ENCODE data around the gene PDS5B. TPM values are rescaled to one million over a fixed set of nuclear protein-coding genes. Genes with fewer than 3 reads are reported as not detected.
A peak's percentile ranks its signal among the peaks of the same experiment; 100 is the strongest.

Gene PDS5B
- total and polyA plus RNA-seq, 8 donors = 32.5 to 75.8 (median 69.5) TPM

DNA sequence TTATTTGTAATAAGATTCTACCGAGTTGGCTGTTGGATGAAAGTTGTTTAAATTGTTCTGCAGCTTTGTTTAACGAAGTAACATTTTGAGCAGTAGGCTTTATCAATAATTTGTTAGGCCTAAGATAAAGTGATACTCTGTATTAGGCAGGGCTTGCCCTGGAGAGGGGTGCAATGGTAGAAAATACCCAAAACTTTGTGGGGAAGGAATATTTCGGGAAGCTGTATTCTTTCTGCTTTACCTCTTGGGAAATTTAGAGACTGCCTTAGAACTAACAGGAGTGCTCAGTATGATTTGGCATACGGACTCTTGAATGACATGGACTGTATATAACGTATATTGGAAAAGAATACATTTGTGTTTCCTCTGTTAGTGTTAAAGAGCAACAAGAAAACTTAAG, 2.5 kb downstream of the PDS5B start:
- intact Hi-C loops (cut with DNase I) = loop anchor here in 1 of 2 donors (5.0 kb wide), 1 partner anchor 49 kb away; no protein-coding TSS in a partner anchor
- Histone ChIP-seq H3K4me3 (peak overlapping the region; percentile 1 to 70), H3K9me3 (no peaks in the 10 kb centered on the region), H3K36me3 (no peaks in the 10 kb centered on the region), H3K27ac (peak overlapping the region; percentile 91 to 98), H3K27me3 (no peaks in the 10 kb centered on the region), H3K4me1 (peaks cover 10 to 55% of the 10 kb centered on the region in 2 donors)
- TF ChIP-seq CTCF (IDR thresholded peaks at IDR 0.05) = no peak
- ATAC-seq (no peak), DNase-seq (peak in 1 of 4 donors; percentile 17)

DNA sequence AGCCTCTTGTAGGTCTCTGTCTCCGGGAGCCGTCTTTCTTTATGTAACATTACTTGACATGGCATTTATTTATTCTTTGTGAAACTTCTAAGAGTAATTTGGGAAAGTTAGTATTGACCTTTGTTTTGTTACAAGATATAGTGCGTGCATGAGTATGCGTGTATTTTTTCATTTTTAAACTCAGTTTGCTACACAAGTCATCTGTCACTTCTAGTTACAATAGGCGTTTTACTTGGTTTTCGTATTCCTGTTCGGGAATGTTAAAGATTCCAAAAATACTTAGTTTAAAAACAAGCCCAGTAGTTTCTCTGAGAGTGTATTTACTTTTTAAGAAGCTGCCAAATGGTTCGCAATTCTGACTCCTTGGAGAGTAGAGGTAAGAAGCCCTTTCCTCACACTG, 3.2 kb downstream of the PDS5B start:
- intact Hi-C loops (cut with DNase I) = loop anchor here in 1 of 2 donors (5.0 kb wide), 1 partner anchor 48 kb away; no protein-coding TSS in a partner anchor
- H3K4me3 ChIP-seq = peak overlapping the region in 1 of 2 donors; percentile 1
- no peak for TF ChIP-seq CTCF (IDR thresholded peaks at IDR 0.05)
- H3K9me3 ChIP-seq = no peaks in the 10 kb centered on the region
- H3K36me3 ChIP-seq = no peaks in the 10 kb centered on the region
- no peak overlapping the region for H3K27ac ChIP-seq
- peak in 1 of 4 donors; percentile 21 for DNase-seq
- no peak for ATAC-seq
- peaks cover 10 to 62% of the 10 kb centered on the region in 2 donors for H3K4me1 ChIP-seq
- no peaks in the 10 kb centered on the region for H3K27me3 ChIP-seq

DNA sequence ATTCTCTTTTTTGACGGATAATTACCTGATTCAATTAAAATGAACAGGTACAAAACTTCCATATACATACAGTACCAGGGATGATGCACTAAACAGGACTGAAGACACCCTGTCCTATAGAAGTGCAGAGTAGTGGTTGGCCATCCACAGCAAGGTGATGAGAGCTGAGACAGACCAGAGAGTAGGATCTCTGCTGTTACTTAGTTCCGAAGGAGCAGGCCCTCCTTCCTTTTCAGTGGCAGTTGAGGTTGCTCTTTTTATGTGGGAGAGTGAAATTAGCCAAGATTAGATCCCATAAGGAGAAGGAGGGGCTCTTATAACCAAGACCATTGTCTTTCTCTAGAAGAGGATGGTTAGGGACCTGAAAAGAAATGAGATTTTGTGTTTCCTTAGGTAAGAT, 4.0 kb downstream of the PDS5B start:
- Histone ChIP-seq H3K4me3 (no peak overlapping the region), H3K27ac (no peak overlapping the region), H3K36me3 (no peaks in the 10 kb centered on the region), H3K9me3 (no peaks in the 10 kb centered on the region), H3K27me3 (no peaks in the 10 kb centered on the region), H3K4me1 (peaks cover 10 to 66% of the 10 kb centered on the region in 2 donors)
- ATAC-seq = no peak
- TF ChIP-seq CTCF (IDR thresholded peaks at IDR 0.05) = no peak
- intact Hi-C loops (cut with DNase I) = no loop called here
- DNase-seq = no peak

- no peaks in the 10 kb centered on the region for H3K27me3 ChIP-seq
- intact Hi-C loops (cut with DNase I) = no loop called here
- no peaks in the 10 kb centered on the region for H3K36me3 ChIP-seq
- TF ChIP-seq CTCF (IDR thresholded peaks at IDR 0.05) = no peak
- H3K4me3 ChIP-seq = no peak overlapping the region
- no peaks in the 10 kb centered on the region for H3K9me3 ChIP-seq
- ATAC-seq = no peak
- peaks cover 10 to 61% of the 10 kb centered on the region in 2 donors for H3K4me1 ChIP-seq
- H3K27ac ChIP-seq = no peak overlapping the region
- DNase-seq = no peak
These were observed 5.8 kb downstream of the PDS5B start for GRCh38 chr13:32592082-32592481.

DNA sequence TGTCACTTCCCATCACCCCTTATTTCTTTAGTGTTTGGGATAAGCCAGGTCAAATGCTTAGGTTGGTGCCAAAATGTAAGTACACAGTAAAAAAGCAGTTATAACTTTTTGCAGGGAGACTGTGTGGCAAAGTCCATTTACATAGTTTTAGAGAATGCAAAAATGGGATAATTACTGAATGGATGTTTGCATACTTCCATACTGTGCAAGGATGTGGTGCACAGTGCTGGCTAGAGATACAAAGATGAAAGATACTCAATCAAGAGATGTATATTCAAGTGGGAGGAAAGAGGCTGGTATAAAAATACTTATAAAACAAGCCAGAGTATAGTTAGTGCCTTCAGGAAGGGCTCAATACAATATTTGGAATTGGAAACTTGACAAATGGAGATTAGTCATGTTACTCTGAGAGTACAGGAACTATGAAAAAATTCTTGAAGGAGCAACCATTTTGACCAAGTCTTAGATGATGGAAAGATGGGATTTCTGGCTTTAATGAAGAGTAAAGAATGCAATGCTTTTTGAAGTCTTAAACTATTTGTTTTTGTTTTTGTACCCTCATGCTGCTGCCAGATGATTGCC, 8.0 kb downstream of the PDS5B start:
- Histone ChIP-seq H3K27ac (no peak overlapping the region), H3K36me3 (no peaks in the 10 kb centered on the region), H3K9me3 (peaks cover 0 to 6% of the 10 kb centered on the region in 2 donors), H3K4me1 (peaks cover 0 to 44% of the 10 kb centered on the region in 2 donors), H3K27me3 (no peaks in the 10 kb centered on the region), H3K4me3 (no peak overlapping the region)
- intact Hi-C loops (cut with DNase I) = no loop called here
- no peak for TF ChIP-seq CTCF (IDR thresholded peaks at IDR 0.05)
- ATAC-seq = no peak
- DNase-seq = no peak
